ENCODE measurements around the gene SLK. TPM values are rescaled to one million over a fixed set of nuclear protein-coding genes. Genes with fewer than 3 reads are reported as not detected.

The SLK gene
- total and polyA plus RNA-seq, 10 donors: 5.6 to 47.4 (median 32.8) TPM

- Histone ChIP-seq H3K36me3 (no peaks in the 10 kb centered on the region), H3K27me3 (replicated peaks in 1 of 7) (no peaks in the 10 kb centered on the region), H3K27ac (no peak overlapping the region), H3K4me1 (no peaks in the 10 kb centered on the region), H3K9me3 (no peaks in the 10 kb centered on the region), H3K4me3 (no peak overlapping the region)
- DNase-seq: no peak
- intact Hi-C loops (cut with DNase I; ENCODE audit: low total_unique reads): no loop called here
- TF ChIP-seq POLR2AphosphoS5 (IDR thresholded peaks at IDR 0.05): no peak
- TF ChIP-seq POLR2A (IDR thresholded peaks at IDR 0.05): no peak
- TF ChIP-seq, protein P1, sequence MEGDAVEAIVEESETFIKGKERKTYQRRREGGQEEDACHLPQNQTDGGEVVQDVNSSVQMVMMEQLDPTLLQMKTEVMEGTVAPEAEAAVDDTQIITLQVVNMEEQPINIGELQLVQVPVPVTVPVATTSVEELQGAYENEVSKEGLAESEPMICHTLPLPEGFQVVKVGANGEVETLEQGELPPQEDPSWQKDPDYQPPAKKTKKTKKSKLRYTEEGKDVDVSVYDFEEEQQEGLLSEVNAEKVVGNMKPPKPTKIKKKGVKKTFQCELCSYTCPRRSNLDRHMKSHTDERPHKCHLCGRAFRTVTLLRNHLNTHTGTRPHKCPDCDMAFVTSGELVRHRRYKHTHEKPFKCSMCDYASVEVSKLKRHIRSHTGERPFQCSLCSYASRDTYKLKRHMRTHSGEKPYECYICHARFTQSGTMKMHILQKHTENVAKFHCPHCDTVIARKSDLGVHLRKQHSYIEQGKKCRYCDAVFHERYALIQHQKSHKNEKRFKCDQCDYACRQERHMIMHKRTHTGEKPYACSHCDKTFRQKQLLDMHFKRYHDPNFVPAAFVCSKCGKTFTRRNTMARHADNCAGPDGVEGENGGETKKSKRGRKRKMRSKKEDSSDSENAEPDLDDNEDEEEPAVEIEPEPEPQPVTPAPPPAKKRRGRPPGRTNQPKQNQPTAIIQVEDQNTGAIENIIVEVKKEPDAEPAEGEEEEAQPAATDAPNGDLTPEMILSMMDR (IDR thresholded peaks at IDR 0.05 in 8 of 11, conservative IDR thresholded peaks at IDR 0.05 in 3 of 11): no peak
- 63 to 77% (median 65%) methylated on average over 6 of the region's 6 CpGs for WGBS, 5 donors
These were observed 90.8 kb downstream of the SLK start for GRCh38 chr10:104057717-104058116.

GRCh38 chr10:104059364-104059763 lies 92.4 kb downstream of the SLK start:
- Histone ChIP-seq H3K4me3 (no peak overlapping the region), H3K27ac (no peak overlapping the region), H3K9me3 (no peaks in the 10 kb centered on the region), H3K4me1 (no peaks in the 10 kb centered on the region), H3K36me3 (no peaks in the 10 kb centered on the region), H3K27me3 (replicated peaks in 1 of 7) (no peaks in the 10 kb centered on the region)
- DNase-seq: no peak
- 72 to 79% (median 77%) methylated on average over 4 of the region's 4 CpGs for WGBS, 5 donors
- intact Hi-C loops (cut with DNase I; ENCODE audit: low total_unique reads): no loop called here
- TF ChIP-seq, protein P1 (IDR thresholded peaks at IDR 0.05 in 8 of 11, conservative IDR thresholded peaks at IDR 0.05 in 3 of 11): no peak
- TF ChIP-seq POLR2AphosphoS5 (IDR thresholded peaks at IDR 0.05): no peak
- no peak for TF ChIP-seq POLR2A (IDR thresholded peaks at IDR 0.05)

- no peaks in the 10 kb centered on the region for H3K9me3 ChIP-seq
- DNase-seq: no peak
- no peaks in the 10 kb centered on the region for H3K27me3 ChIP-seq (replicated peaks in 1 of 7)
- no peaks in the 10 kb centered on the region for H3K4me1 ChIP-seq
- intact Hi-C loops (cut with DNase I; ENCODE audit: low total_unique reads): no loop called here
- no peaks in the 10 kb centered on the region for H3K36me3 ChIP-seq
- TF ChIP-seq POLR2A (IDR thresholded peaks at IDR 0.05) (no peak), POLR2AphosphoS5 (IDR thresholded peaks at IDR 0.05) (no peak)
- TF ChIP-seq, protein P1 (IDR thresholded peaks at IDR 0.05 in 8 of 11, conservative IDR thresholded peaks at IDR 0.05 in 3 of 11): no peak
- H3K4me3 ChIP-seq: no peak overlapping the region
- WGBS, 5 donors: 85 to 96% (median 92%) methylated on average over 6 of the region's 6 CpGs
- H3K27ac ChIP-seq: no peak overlapping the region
These were observed 94.3 kb downstream of the SLK start for GRCh38 chr10:104061196-104061595.

GRCh38 chr10:104065748-104066147 lies 98.8 kb downstream of the SLK start:
- 79 to 92% (median 85%) methylated on average over 1 of the region's 1 CpG for WGBS, 5 donors
- Histone ChIP-seq H3K27ac (no peak overlapping the region), H3K9me3 (no peaks in the 10 kb centered on the region)

More at GRCh38 chr10:104065748-104066147, 98.8 kb downstream of the SLK start:
- intact Hi-C loops (cut with DNase I; ENCODE audit: low total_unique reads): no loop called here
- no peak overlapping the region for H3K4me3 ChIP-seq
- no peaks in the 10 kb centered on the region for H3K27me3 ChIP-seq (replicated peaks in 1 of 7)
- DNase-seq: no peak
- H3K36me3 ChIP-seq: no peaks in the 10 kb centered on the region
- TF ChIP-seq, protein P1 (IDR thresholded peaks at IDR 0.05 in 8 of 11, conservative IDR thresholded peaks at IDR 0.05 in 3 of 11): no peak
- TF ChIP-seq POLR2AphosphoS5 (IDR thresholded peaks at IDR 0.05): no peak
- no peak for TF ChIP-seq POLR2A (IDR thresholded peaks at IDR 0.05)
- no peaks in the 10 kb centered on the region for H3K4me1 ChIP-seq
